ENCODE data around the gene ENO2.

- peak; percentile 63 for TF ChIP-seq POLR2A (IDR thresholded peaks at IDR 0.05; ENCODE audit: low read length)
- no peak for TF ChIP-seq GATA1 (IDR thresholded peaks at IDR 0.05; ENCODE audit: low read depth, low read length)
Observed at GRCh38 chr12:6950811-6951540, 36.6 kb downstream of the ENO2 start, which contains the start of gene PTPN6.

Measured in erythroblast (primary cell).